ENCODE results near the gene ABCC6. TPM values are rescaled to one million over a fixed set of nuclear protein-coding genes. Genes with fewer than 3 reads are reported as not detected.

The ABCC6 gene
- total and polyA plus RNA-seq, 4 donors, result 50.6 to 162 (median 95.9) TPM

DNA sequence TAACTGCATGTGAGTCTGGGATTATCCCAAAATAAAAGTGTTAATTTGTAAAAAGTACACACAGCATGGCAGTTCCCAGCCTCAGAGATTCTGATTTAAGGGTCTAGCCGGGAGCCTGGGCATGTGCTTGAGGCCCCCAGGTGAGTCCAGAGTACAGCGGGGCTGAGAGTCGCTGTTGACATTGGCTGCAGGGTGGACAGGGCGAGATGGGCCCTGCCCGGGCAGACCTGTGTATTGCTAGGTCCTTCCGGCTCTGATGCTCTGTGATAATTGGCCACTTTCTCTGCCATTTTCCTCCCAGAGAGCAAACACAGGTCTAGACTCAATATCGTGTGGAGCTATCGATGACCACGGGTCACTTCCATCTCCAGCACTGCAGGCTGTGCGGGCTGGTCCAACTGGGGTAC is 73.6 kb downstream of the ABCC6 start:
- peak; percentile 52 for DNase-seq (ENCODE audit: low spot score)

More for the DNA sequence above, 73.6 kb downstream of the ABCC6 start:
- TF ChIP-seq YY1 (IDR thresholded peaks at IDR 0.05) (peak; percentile 75), RAD21 (IDR thresholded peaks at IDR 0.05) (no peak), RXRA (IDR thresholded peaks at IDR 0.05) (peak in 1 of 2 donors; percentile 45), JUND (IDR thresholded peaks at IDR 0.05) (no peak), HNF4G (IDR thresholded peaks at IDR 0.05) (peak; percentile 32), TAF1 (conservative IDR thresholded peaks at IDR 0.05) (no peak), FOXA1 (IDR thresholded peaks at IDR 0.05) (peak; percentile 79), NR2F2 (IDR thresholded peaks at IDR 0.05) (no peak), HNF4A (conservative IDR thresholded peaks at IDR 0.05) (peak; percentile 78 to 80), EGR1 (IDR thresholded peaks at IDR 0.05; ENCODE audit: low read depth in 2 of 2) (no peak), FOXA2 (IDR thresholded peaks at IDR 0.05) (peak; percentile 86), GABPA (IDR thresholded peaks at IDR 0.05 in 1 of 2, conservative IDR thresholded peaks at IDR 0.05 in 1 of 2) (no peak), SP1 (IDR thresholded peaks at IDR 0.05) (peak; percentile 43)
- TF ChIP-seq, protein P1, sequence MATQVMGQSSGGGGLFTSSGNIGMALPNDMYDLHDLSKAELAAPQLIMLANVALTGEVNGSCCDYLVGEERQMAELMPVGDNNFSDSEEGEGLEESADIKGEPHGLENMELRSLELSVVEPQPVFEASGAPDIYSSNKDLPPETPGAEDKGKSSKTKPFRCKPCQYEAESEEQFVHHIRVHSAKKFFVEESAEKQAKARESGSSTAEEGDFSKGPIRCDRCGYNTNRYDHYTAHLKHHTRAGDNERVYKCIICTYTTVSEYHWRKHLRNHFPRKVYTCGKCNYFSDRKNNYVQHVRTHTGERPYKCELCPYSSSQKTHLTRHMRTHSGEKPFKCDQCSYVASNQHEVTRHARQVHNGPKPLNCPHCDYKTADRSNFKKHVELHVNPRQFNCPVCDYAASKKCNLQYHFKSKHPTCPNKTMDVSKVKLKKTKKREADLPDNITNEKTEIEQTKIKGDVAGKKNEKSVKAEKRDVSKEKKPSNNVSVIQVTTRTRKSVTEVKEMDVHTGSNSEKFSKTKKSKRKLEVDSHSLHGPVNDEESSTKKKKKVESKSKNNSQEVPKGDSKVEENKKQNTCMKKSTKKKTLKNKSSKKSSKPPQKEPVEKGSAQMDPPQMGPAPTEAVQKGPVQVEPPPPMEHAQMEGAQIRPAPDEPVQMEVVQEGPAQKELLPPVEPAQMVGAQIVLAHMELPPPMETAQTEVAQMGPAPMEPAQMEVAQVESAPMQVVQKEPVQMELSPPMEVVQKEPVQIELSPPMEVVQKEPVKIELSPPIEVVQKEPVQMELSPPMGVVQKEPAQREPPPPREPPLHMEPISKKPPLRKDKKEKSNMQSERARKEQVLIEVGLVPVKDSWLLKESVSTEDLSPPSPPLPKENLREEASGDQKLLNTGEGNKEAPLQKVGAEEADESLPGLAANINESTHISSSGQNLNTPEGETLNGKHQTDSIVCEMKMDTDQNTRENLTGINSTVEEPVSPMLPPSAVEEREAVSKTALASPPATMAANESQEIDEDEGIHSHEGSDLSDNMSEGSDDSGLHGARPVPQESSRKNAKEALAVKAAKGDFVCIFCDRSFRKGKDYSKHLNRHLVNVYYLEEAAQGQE (IDR thresholded peaks at IDR 0.05), result no peak
- TF ChIP-seq, protein P2, sequence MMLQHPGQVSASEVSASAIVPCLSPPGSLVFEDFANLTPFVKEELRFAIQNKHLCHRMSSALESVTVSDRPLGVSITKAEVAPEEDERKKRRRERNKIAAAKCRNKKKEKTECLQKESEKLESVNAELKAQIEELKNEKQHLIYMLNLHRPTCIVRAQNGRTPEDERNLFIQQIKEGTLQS (IDR thresholded peaks at IDR 0.05), result no peak
- TF ChIP-seq, protein P3, sequence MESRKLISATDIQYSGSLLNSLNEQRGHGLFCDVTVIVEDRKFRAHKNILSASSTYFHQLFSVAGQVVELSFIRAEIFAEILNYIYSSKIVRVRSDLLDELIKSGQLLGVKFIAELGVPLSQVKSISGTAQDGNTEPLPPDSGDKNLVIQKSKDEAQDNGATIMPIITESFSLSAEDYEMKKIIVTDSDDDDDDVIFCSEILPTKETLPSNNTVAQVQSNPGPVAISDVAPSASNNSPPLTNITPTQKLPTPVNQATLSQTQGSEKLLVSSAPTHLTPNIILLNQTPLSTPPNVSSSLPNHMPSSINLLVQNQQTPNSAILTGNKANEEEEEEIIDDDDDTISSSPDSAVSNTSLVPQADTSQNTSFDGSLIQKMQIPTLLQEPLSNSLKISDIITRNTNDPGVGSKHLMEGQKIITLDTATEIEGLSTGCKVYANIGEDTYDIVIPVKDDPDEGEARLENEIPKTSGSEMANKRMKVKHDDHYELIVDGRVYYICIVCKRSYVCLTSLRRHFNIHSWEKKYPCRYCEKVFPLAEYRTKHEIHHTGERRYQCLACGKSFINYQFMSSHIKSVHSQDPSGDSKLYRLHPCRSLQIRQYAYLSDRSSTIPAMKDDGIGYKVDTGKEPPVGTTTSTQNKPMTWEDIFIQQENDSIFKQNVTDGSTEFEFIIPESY (IDR thresholded peaks at IDR 0.05), result no peak
- TF ChIP-seq, protein P4, sequence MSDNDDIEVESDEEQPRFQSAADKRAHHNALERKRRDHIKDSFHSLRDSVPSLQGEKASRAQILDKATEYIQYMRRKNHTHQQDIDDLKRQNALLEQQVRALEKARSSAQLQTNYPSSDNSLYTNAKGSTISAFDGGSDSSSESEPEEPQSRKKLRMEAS (IDR thresholded peaks at IDR 0.05), result no peak
- TF ChIP-seq, protein P5, sequence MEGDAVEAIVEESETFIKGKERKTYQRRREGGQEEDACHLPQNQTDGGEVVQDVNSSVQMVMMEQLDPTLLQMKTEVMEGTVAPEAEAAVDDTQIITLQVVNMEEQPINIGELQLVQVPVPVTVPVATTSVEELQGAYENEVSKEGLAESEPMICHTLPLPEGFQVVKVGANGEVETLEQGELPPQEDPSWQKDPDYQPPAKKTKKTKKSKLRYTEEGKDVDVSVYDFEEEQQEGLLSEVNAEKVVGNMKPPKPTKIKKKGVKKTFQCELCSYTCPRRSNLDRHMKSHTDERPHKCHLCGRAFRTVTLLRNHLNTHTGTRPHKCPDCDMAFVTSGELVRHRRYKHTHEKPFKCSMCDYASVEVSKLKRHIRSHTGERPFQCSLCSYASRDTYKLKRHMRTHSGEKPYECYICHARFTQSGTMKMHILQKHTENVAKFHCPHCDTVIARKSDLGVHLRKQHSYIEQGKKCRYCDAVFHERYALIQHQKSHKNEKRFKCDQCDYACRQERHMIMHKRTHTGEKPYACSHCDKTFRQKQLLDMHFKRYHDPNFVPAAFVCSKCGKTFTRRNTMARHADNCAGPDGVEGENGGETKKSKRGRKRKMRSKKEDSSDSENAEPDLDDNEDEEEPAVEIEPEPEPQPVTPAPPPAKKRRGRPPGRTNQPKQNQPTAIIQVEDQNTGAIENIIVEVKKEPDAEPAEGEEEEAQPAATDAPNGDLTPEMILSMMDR (IDR thresholded peaks at IDR 0.05; ENCODE audit: low read depth, low read length, missing input control), result no peak
- WGBS, result 40% methylated on average over 10 of the region's 10 CpGs
- H3K4me3 ChIP-seq (ENCODE audit: low read depth in 1 of 3, low read length in 3 of 3), result no peak overlapping the region
- H3K36me3 ChIP-seq (ENCODE audit: control insufficient read depth in 4 of 4, insufficient read depth in 3 of 4, low read depth in 1 of 4, low read length in 3 of 4), result peaks cover 1 to 11% (median 7%) of the 10 kb centered on the region in 4 donors
- peaks cover 19 to 58% (median 49%) of the 10 kb centered on the region in 4 donors for H3K4me1 ChIP-seq (ENCODE audit: control insufficient read depth in 4 of 4, insufficient read depth in 4 of 4, low read length in 3 of 4)
- H3K9me3 ChIP-seq (ENCODE audit: control insufficient read depth in 4 of 4, low read length in 3 of 4), result no peaks in the 10 kb centered on the region
- H3K9ac ChIP-seq (ENCODE audit: low read depth in 1 of 2, low read length in 2 of 2), result no peak overlapping the region
- H3K27ac ChIP-seq (ENCODE audit: low read depth in 1 of 2, low read length in 2 of 2), result peak overlapping the region; percentile 56 to 57
- H3K27me3 ChIP-seq (ENCODE audit: control insufficient read depth in 4 of 4, insufficient read depth in 4 of 4, low read length in 3 of 4), result no peaks in the 10 kb centered on the region
